Smooth muscle cell (in vitro differentiated cells): ENCODE results near the gene LRRC70. TPM values are rescaled to one million over a fixed set of nuclear protein-coding genes. Genes with fewer than 3 reads are reported as not detected.

Experiments
- DNase-seq: peaks from one replicate; lab custom pipeline; 2025; ENCODE audit not compliant: unreplicated experiment; lab: John Stamatoyannopoulos, UW
- H2AFZ ChIP-seq: fragments of 200-600 bp; sonication (generic); 2 replicates; pipeline ENCODE4 v1.6.0; 2016; ENCODE audit warnings: antibody characterized with exemption, low read depth, mild to moderate bottlenecking
- H3F3A ChIP-seq: fragments of 200-600 bp; sonication (generic); 2 replicates; pipeline ENCODE4 v1.6.0; 2017; ENCODE audit warnings: antibody characterized with exemption, low read depth
- H3K27ac ChIP-seq: fragments of 200-600 bp; sonication (generic); 2 replicates; pipeline ENCODE4 v1.5.1; 2016; ENCODE audit warnings: low read depth, mild to moderate bottlenecking
- H3K27me3 ChIP-seq: fragments of 200-600 bp; sonication (generic); 2 replicates; pipeline ENCODE4 v1.6.1; 2016; ENCODE audit warnings: low read depth, mild to moderate bottlenecking
- H3K36me3 ChIP-seq: fragments of 200-600 bp; sonication (generic); 2 replicates; pipeline ENCODE4 v1.5.1; 2016; ENCODE audit warnings: low read depth
- H3K4me1 ChIP-seq: fragments of 200-600 bp; sonication (generic); 2 replicates; pipeline ENCODE4 v1.5.1; 2016; ENCODE audit warnings: low read depth
- H3K4me2 ChIP-seq: fragments of 200-600 bp; sonication (generic); 2 replicates; pipeline ENCODE4 v1.6.0; 2016; ENCODE audit warnings: mild to moderate bottlenecking
- H3K4me3 ChIP-seq: fragments of 200-600 bp; sonication (generic); 2 replicates; pipeline ENCODE4 v1.5.1; 2016; ENCODE audit warnings: mild to moderate bottlenecking
- H3K79me2 ChIP-seq: fragments of 200-600 bp; sonication (generic); 2 replicates; pipeline ENCODE4 v1.6.0; 2016; ENCODE audit warnings: low read depth, mild to moderate bottlenecking
- H3K9ac ChIP-seq: fragments of 200-600 bp; sonication (generic); 2 replicates; pipeline ENCODE4 v1.6.0; 2016; ENCODE audit warnings: low read depth
- H3K9me3 ChIP-seq: fragments of 200-600 bp; sonication (generic); replicated peaks from 2 replicates; pipeline ENCODE4 v1.5.1; 2016; ENCODE audit warnings: low read depth
- H4K20me1 ChIP-seq: fragments of 200-600 bp; sonication (generic); 2 replicates; pipeline ENCODE4 v1.6.0; 2016; ENCODE audit warnings: low read depth
- WGBS: methylation state at CpG from one replicate; pipeline ENCODE4 v1.1.7; 2016; ENCODE audit warnings: low lambda C conversion rate; 5-methylcytosine and 5-hydroxymethylcytosine counted together
- polyA plus RNA-seq: library from polyadenylated mRNA; unstranded; fragments of >200 nt; fragmentation: Nextera tagmentation; extraction: Ambion mirVana; gene quantifications from 2 replicates; pipeline ENCODE4 v1.2.1, GENCODE V29; 2016
- total RNA-seq: library from RNA; depleted of rRNA; stranded (reverse); fragments of >200 nt; gene quantifications from 2 replicates; pipeline ENCODE4 v1.2.3, GENCODE V29; 2014
- TF ChIP-seq, protein P1 (sequence below): fragments of 200-600 bp; sonication (generic); IDR thresholded peaks from 2 replicates; pipeline ENCODE4 v1.5.1; 2017; ENCODE audit warnings: borderline replicate concordance, mild to moderate bottlenecking, antibody characterized with exemption; ENCODE audit not compliant: insufficient read depth, poor library complexity, severe bottlenecking

The LRRC70 gene
- total and polyA plus RNA-seq, 2 experiments from 2014 or later = 0.22 to 0.36 TPM

GRCh38 chr5:62600560-62601252 is 22.1 kb downstream of the LRRC70 start:
- no peaks in the 10 kb centered on the region for H3K36me3 ChIP-seq
- no peaks in the 10 kb centered on the region for H3K79me2 ChIP-seq
- WGBS = 94% methylated on average over 3 of the region's 3 CpGs
- no peak overlapping the region for H3K9ac ChIP-seq
- no peak overlapping the region for H2AFZ ChIP-seq
- TF ChIP-seq, protein P1, sequence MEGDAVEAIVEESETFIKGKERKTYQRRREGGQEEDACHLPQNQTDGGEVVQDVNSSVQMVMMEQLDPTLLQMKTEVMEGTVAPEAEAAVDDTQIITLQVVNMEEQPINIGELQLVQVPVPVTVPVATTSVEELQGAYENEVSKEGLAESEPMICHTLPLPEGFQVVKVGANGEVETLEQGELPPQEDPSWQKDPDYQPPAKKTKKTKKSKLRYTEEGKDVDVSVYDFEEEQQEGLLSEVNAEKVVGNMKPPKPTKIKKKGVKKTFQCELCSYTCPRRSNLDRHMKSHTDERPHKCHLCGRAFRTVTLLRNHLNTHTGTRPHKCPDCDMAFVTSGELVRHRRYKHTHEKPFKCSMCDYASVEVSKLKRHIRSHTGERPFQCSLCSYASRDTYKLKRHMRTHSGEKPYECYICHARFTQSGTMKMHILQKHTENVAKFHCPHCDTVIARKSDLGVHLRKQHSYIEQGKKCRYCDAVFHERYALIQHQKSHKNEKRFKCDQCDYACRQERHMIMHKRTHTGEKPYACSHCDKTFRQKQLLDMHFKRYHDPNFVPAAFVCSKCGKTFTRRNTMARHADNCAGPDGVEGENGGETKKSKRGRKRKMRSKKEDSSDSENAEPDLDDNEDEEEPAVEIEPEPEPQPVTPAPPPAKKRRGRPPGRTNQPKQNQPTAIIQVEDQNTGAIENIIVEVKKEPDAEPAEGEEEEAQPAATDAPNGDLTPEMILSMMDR = no peak
- no peak overlapping the region for H3K4me3 ChIP-seq
- no peaks in the 10 kb centered on the region for H3K9me3 ChIP-seq
- H3K4me2 ChIP-seq = no peak overlapping the region
- DNase-seq = no peak
- H3K27ac ChIP-seq = no peak overlapping the region
- no peaks in the 10 kb centered on the region for H3K4me1 ChIP-seq
- no peaks in the 10 kb centered on the region for H4K20me1 ChIP-seq
- no peaks in the 10 kb centered on the region for H3K27me3 ChIP-seq
- H3F3A ChIP-seq = no peaks in the 10 kb centered on the region

GRCh38 chr5:62603934-62604333 is 25.3 kb downstream of the LRRC70 start:
- H3K27ac ChIP-seq = no peak overlapping the region
- no peaks in the 10 kb centered on the region for H3K27me3 ChIP-seq
- no peaks in the 10 kb centered on the region for H3K36me3 ChIP-seq
- DNase-seq = no peak
- H3K4me2 ChIP-seq = no peak overlapping the region
- 94% methylated on average over 5 of the region's 5 CpGs for WGBS
- no peaks in the 10 kb centered on the region for H4K20me1 ChIP-seq
- no peaks in the 10 kb centered on the region for H3K79me2 ChIP-seq
- no peak overlapping the region for H3K4me3 ChIP-seq
- H2AFZ ChIP-seq = no peak overlapping the region
- H3F3A ChIP-seq = no peaks in the 10 kb centered on the region
- no peaks in the 10 kb centered on the region for H3K9me3 ChIP-seq
- H3K4me1 ChIP-seq = no peaks in the 10 kb centered on the region
- H3K9ac ChIP-seq = no peak overlapping the region
- TF ChIP-seq, protein P1 = no peak

GRCh38 chr5:62605638-62606037 is 27.0 kb downstream of the LRRC70 start:
- 99% methylated on average over 4 of the region's 4 CpGs for WGBS
- Histone ChIP-seq H3K4me2 (no peak overlapping the region), H3K27ac (no peak overlapping the region), H3K36me3 (no peaks in the 10 kb centered on the region), H3K9ac (no peak overlapping the region), H3K79me2 (no peaks in the 10 kb centered on the region), H3K4me3 (no peak overlapping the region), H3K4me1 (no peaks in the 10 kb centered on the region), H3K27me3 (no peaks in the 10 kb centered on the region), H3K9me3 (no peaks in the 10 kb centered on the region), H3F3A (no peaks in the 10 kb centered on the region), H4K20me1 (no peaks in the 10 kb centered on the region), H2AFZ (no peak overlapping the region)
- DNase-seq = no peak
- TF ChIP-seq, protein P1 = no peak

GRCh38 chr5:62606878-62607277 is 28.3 kb downstream of the LRRC70 start:
- H3K79me2 ChIP-seq = no peaks in the 10 kb centered on the region
- no peak overlapping the region for H3K27ac ChIP-seq
- WGBS = 97% methylated on average over 1 of the region's 1 CpG

More at GRCh38 chr5:62606878-62607277, 28.3 kb downstream of the LRRC70 start:
- no peaks in the 10 kb centered on the region for H3K9me3 ChIP-seq
- no peaks in the 10 kb centered on the region for H4K20me1 ChIP-seq
- TF ChIP-seq, protein P1 = no peak
- no peaks in the 10 kb centered on the region for H3K36me3 ChIP-seq
- no peak overlapping the region for H3K4me2 ChIP-seq
- DNase-seq = no peak
- H3K4me3 ChIP-seq = no peak overlapping the region
- no peak overlapping the region for H3K9ac ChIP-seq
- H3F3A ChIP-seq = no peaks in the 10 kb centered on the region
- no peaks in the 10 kb centered on the region for H3K4me1 ChIP-seq
- H2AFZ ChIP-seq = no peak overlapping the region
- no peaks in the 10 kb centered on the region for H3K27me3 ChIP-seq
